GM21737 (cell line): ENCODE data around the gene CHL1.

Experiments
- ATAC-seq: cut with Tn5 transposase; IDR thresholded peaks from one replicate; pipeline ENCODE4 v1.9.1; 2021; ENCODE audit warnings: mild to moderate bottlenecking, moderate library complexity; ENCODE audit not compliant: unreplicated experiment

The CHL1 gene

DNA sequence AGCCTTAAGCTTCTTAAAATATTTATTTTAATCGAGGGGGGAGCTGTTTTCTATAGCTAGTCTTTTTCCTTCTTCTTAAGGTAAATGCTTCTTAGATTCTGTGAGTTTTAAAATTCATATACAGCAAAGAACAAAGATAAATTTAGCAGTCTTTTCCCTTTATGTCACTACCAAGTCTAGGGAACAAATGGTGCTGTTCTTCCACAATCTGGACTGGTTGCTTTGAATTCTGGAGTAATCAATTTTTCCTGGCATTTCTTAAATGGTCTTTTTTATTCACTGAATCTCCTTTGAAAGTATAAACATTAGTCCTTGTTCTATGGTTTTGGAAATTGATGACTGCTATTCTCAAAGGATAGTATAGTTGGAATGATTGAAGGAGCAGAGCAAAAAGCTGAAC lies 82.8 kb downstream of the CHL1 start:
- ATAC-seq, result no peak

DNA sequence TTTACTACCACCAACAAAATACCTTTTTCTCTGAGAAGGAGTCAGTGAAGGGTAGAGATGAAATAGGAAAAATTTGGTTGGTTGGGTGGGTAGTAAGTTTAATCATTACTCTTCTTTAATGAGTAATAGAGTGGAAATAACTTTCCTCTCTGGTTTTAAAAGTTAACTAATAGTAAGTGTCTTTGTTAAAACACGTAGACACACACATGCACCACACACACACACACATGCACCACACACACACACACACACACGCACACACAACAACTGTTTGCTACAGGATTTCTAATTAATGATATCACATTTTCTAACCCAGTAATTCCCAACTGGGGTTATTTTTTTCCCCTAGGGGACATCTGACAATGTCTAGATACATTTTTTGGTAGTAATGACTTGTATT lies 84.1 kb downstream of the CHL1 start:
- no peak for ATAC-seq

DNA sequence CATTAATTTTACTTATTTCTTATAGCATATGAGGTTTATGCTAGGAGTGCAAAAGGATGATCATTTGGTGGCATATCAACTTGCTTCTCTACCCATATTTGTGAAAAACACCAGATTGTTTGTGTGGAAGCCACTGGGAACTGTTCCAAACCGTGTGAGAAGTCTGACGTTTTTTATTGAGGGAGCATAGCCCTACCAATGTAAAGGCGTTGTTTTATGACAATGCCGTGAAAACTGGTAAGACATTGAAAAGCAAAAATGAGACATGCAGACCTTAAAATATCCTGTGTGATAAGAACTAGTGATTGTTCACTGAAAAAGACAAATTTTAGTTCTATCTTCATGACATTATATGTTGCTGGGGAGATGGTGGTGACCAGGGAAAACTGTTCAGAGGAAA lies 87.8 kb downstream of the CHL1 start:
- no peak for ATAC-seq

DNA sequence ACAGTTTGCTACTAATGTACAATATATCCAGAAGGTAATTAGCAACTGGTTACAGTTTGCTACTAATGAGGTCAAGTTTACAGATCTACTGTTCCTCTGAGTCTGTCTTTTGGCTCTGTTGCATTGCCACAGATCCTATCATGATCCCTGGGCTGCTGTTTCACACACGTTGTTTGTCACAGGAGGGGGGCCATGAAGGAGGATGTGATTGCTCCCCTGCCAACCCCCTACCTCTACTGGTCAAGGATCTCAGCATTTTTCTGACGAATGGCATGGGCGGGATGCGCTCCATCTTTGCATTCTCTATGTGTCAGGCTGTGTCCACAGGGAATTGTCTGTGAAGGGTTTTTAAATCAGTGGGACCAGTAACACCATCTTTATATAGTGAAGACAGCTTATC lies 91.9 kb downstream of the CHL1 start:
- no peak for ATAC-seq

DNA sequence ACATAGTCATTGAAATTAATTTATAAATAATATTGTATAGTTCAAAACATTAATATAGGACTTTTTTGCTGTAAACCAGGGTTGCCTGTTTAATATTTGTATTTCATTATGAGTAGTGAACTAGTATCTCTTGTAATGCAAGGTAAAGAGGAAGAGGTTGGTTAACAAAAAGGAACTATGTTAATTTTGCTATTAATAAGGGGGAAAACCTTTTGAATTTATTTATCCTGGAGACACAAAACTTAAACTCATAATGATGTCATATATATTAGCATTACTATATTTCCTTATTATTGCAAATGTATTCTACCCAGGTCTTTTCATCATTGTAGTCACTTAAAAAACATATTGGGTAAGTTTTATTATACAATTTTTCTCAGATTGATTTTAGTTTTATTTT lies 94.5 kb downstream of the CHL1 start:
- no peak for ATAC-seq

DNA sequence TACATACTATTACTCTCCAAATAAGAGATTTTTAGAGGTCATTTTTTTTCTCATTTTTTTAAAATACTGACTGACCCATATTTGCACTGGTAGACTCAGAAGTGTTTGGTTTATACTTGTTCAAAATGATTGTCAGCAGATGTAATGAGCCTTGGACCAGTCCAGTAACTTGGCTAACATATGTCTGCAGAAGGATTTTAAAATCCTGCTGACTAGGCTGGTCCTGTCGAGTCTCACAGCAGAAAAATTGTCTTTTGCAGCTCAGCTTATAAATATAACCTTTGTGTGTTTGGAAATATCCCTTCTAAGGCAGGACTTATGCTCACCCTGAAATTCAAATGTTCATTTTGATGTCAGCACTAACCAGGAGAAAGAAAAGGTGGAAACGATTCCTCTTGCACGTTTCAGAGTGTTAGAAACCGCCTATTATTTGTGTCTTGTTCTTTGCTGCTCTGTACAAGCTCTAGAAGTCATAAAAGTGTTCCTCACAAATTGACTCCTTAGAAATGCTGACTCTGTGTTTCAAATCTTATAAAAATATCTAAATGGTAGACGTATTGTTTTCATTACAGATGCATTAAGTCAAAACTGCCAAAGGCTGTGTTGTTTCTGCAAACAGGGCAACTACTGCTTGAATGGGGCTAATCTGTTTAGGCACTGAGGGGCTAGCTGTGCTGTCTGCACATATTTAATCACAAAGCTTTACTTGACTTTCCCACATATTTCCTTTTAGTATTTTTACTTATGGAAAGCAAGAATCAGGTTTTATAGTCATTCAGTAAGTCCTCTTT lies 95.3 kb downstream of the CHL1 start:
- no peak for ATAC-seq

DNA sequence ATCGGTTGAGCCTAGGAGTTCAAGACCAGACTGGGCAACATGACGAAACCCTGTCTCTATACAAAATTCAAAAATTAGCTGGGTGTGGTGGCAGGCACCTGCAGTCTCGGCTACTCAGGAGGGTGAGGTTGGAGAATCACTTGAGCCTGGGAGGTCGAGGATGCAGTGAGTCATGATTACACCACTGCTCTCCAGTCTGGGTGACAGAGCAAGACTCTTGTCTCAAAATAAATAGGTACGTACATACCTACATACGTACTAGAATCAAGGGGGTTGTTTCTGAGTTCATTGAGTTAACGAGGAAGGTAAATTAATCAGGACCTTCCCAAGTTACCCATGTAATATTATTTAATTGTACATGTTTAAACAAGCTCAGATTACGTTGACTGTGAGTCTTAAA lies 97.5 kb downstream of the CHL1 start:
- ATAC-seq, result no peak

DNA sequence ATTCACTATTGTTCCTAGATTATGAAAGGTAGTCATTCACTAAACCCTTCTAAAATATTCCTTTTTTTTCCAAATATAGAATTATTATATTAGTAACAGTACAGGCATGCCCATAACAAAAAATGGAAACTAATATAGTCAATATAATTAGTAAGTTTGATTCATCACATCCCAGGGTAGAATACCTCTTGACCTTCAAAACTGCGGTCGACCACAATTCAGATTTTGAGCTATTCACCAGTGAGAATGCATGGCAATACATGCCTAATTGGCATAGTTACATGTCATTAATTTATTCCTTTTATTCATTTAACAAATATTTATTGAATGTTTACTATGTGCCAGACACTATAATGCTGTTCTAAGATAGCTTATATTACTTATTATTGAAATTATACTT lies 98.0 kb downstream of the CHL1 start:
- ATAC-seq, result no peak

DNA sequence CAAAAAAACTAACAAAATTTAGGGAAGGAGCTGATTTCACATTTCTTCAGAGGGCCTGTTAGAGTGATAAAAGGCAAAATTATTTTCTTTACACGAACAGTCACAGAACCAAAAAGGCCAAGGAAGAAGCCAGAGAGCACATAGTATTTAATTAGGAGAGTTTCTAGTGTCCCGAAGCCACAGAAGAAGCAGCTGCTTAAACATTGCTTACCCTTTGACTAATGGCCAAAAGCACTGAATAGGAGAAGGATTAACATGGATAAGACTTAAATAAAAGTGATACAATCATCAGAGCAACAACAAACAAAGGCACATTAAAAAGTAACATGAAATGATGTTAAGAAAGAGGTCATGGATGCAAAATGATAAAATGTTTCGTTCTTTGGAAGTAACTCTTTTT lies 98.6 kb downstream of the CHL1 start:
- no peak for ATAC-seq

DNA sequence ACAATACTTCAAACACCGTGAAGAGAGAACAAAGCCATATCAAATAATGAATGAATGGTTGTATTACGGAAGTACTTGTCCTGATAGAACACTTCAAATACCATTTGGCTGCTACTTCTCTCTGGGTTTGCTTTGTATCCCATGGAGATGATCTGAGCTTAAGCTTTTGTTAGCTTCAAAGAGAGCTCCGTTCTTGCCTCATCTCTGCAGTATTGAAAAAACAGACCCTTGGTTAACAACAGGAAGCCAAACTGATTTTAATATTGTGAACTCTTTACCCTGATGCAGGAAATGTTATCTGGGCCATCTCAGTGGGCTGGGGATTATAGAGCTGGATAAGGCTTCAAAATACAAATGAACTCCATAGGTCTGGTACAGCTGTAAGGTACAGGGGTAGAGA lies 101.0 kb downstream of the CHL1 start:
- no peak for ATAC-seq

DNA sequence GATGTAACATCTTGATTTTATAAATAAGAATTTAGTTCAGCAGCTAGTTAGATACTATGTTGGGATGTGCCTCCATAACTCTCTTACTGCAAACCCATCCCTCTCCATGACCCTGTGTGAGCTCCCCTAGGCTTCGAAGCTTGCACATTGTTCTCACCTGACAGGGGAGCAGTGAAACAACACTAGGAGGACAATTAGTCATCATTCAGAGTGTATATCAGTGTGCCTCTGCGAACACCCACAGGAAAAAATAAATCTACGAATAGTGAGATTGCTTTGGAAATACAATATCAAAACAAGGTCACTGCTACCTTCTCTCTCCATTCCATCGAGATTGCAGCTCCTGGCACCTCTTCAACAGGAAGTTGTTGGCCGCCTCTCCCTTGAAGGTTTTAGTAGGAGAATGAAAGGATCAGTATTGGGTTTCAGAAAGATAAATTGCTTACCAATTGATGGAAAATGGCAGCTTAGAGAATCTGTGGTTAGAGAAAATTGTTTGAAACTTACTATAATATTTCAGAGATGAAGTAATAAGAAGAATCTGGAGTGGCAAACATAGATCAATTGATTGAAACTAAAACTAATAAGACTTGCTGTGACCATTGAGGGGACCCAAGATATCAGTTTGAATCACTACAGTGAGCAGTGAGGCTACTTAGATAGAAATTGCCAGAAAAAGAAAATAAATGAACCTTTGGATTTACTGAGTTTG lies 103.2 kb downstream of the CHL1 start:
- no peak for ATAC-seq

DNA sequence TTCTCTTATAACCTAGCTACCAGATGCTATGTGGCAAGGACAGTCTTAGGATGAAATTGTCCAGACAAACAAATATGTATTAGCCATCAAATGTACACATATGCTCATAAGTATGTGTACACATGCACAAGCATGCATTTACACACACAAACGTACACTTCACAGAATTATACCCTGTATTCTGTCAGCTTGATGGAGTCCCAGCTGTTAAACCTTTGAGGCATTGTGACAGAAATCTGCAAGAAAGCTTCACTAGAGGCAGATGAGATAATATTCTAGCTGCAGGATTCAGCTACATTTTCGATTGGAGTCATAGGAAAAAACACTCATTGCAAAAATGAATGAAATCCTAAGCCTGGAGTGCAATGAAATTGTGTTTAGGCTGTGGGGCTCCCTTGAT lies 110.6 kb downstream of the CHL1 start:
- no peak for ATAC-seq

DNA sequence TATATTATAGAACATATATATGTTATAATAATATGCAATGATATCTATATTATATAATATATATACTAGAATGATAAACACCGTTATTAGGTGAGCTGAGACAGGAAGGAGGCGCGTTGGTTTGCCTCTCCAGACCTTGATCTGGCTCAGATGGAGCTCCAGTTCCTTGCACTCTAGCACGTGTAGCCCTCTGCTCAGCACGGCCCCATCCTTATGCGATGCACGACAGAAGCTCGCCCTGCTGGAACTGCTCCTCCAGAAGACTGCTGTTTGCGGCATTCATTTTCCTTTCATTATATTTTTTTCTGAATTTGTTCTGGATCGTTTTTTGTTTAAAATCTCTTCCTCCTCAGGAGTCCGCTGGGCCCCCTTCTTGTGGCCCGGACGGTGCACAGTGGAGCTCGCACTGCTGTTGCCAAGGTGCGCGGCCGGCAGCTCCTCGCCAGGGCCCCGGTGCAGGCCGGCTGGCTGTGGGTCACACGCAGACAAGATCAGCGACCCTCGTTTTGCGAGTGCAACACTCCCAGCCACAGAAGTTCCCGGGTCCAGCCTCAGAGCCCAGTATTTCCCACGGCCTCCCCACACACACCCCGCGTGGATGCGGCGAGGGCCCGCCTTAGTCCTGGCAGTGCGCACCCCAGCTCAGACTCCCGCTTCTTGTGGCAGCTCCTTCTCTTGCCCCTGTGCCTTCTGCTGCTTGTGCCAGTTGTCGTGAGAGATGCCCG lies 112.2 kb downstream of the CHL1 start:
- ATAC-seq, result no peak

DNA sequence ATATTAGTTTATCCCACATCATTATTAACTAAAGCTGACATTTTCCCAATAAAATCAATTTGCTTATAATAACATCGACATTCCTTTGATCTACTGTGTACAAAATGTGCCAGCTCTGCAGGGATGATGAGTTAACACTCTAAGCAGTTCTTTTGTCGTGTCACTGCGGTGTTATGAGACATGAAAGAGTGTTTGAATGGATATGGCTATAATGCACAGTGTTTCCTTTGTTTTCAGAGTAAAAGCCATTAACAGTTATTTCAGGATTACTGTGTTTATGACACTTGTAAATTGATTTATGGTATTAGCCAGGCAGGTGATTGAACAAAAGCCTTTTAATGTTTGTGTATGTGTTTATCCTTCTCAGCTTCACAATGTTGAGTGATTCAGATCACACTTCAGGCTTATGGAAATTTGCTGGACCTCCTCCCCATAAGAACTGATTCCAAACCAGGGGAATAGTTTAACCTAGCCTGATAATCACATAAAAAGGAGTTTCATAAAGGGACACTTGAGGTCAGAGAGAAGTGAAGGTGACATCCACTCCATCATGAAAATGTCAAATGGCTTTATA lies 115.7 kb downstream of the CHL1 start:
- ATAC-seq, result no peak

DNA sequence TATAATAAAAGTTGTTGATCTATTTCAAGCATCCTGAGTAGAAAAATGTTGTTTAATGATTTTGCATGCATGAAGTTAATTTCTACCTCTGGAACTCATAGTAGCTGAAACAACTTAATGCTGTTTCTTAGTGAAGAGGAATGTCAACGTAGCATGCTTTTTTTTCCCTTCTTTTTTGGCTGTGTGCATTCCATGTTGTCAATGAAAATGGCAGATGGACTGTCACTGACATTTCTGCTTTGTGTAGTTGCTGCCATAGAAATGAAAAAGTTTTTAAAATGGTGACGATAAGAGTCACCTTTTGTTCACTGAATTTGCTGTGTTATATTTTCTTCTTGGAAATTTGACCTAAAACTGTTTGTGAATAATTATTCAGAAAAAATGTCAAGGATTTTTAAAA lies 116.3 kb downstream of the CHL1 start:
- no peak for ATAC-seq

DNA sequence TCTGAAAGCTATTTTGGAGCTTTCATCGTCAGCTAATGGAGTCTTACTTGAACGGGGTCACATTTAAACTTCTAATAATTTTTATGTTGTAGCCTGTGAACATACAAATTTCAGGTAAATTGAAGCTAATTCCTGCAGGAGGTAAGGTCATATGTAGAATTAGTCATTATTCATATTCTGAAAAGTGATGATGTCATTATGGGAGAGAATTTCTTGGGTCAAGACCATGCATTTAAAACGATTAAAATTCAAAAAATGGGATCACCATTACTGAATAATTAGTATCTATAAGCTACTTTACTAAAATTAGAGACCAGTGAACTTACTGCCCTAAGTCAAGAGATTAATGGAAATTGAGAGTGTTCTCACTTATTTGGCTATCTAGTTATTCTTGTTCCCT lies 120.4 kb downstream of the CHL1 start:
- ATAC-seq, result no peak

DNA sequence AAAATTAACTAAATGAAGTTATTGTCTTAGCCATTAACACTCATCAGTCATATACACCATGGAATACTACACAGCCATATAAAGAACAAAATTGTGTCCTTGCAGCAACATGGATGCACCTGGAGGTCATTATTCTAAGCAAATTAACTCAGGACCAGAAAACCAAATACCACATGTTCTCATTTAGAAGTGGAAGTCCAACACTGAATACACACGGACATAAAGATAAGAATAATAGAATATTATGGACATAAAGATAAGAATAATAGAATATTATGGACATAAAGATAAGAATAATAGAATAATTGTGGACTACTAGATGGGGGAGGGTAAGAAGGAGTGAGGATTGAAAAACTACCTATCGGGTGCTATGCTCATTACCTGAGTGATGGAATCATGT lies 122.3 kb downstream of the CHL1 start:
- ATAC-seq, result no peak

DNA sequence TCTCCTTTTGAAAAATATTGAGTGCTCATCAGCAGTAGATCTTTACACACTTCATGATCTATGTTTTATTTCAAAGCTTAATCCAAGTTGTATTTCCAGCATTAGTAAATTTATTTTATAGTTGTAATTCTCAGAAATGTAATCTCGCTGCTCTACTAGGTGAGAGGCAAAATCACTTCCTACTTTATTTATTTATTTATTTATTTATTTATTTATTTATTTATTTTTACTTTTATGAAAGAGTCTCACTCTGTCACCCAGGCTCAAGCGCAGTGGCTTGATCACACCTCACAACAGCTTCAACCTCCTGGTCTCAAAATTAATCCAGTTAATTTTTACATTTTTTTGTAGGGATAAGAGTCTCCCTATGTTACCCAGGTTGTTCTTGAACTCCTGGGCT lies 127.9 kb downstream of the CHL1 start:
- ATAC-seq, result no peak

DNA sequence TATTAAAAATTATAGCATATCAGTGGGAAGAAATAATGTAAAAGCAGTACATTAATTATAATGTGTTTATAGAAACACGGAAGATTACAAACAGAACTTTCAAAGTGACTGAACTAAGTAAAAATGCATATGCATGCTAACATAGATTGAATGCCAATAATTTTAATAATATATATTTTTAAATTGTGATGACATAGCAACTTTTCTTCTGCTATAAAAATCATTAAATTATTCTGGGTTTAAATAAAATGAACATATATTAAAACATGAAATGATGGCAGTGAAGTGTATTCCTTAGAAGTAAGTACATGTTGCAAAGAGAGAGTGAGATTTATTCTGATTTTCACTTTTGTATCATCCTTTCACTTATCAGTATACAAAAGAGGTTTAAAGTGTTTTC lies 128.9 kb downstream of the CHL1 start:
- no peak for ATAC-seq

DNA sequence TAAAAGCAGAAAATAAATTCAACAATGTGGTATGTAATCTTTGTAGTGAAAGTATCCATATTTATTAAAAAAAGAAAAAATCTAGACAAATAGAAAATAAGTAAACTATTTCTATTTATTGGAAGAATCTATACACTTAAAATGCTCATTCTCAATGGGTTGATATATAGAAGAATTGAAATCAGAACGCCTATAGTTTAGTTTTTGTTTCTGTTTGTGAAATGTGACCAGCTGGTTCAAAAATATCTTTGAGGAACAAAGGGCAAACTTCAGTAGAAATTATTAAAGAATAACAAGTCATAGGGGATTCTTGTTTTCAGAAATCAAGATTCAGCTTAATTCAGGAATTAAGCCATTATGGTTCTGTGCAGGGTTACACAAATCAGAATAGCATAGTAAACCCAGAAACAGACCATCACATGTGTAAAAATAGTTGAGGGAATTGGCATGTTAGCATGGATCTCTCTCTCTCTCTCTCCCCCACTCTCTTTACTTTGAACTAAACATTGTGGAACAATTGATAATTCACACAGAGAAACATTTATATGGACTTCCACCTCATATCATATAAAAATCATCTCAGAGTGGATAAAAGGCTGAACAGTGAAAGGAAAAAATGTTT lies 134.0 kb downstream of the CHL1 start:
- no peak for ATAC-seq

DNA sequence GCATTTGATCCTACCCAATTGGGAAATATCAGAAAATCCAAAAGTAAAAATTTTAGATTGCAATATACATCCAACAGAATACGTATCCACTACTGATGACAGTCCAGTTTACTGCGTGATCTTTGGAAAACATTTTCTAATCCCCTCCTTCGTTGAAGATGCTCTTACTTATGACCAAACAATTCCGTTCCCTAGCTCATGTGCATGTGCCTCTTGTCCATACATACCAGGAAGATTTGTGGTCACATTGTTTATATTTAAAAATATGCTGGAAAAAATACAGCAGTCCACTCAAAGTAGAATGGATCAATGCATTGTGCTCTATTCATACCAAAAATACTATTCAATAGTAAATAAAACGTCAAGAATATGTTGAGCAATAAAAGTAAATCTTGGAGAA lies 135.3 kb downstream of the CHL1 start:
- ATAC-seq, result no peak
